ENCODE measurements around the gene IGDCC3.

The IGDCC3 gene

GRCh38 chr15:65333148-65333820, 44.5 kb downstream of the IGDCC3 start:
- Histone ChIP-seq H3K4me3 (replicated peaks; ENCODE audit: insufficient read depth, low read length) (no peak overlapping the region), H3K27me3 (ENCODE audit: insufficient read depth, poor library complexity, severe bottlenecking) (peaks cover 2% of the 10 kb centered on the region), H3K27ac (replicated peaks) (no peak overlapping the region)
- DNase-seq (ENCODE audit: low read depth in 1 of 2, low spot score in 1 of 2), result no peak
- TF ChIP-seq POLR2AphosphoS5 (IDR thresholded peaks at IDR 0.05; ENCODE audit: low read depth) (no peak), REST (IDR thresholded peaks at IDR 0.05; ENCODE audit: insufficient replicate concordance, low read depth) (no peak)

GRCh38 chr15:65332391-65333147, 45.2 kb downstream of the IGDCC3 start:
- H3K27me3 ChIP-seq (ENCODE audit: insufficient read depth, poor library complexity, severe bottlenecking), result peaks cover 2% of the 10 kb centered on the region
- DNase-seq (ENCODE audit: low read depth in 1 of 2, low spot score in 1 of 2), result no peak
- no peak for TF ChIP-seq REST (IDR thresholded peaks at IDR 0.05; ENCODE audit: insufficient replicate concordance, low read depth)
- no peak for TF ChIP-seq POLR2AphosphoS5 (IDR thresholded peaks at IDR 0.05; ENCODE audit: low read depth)
- no peak for TF ChIP-seq GABPA (IDR thresholded peaks at IDR 0.05; ENCODE audit: low read depth)
- TF ChIP-seq SPI1 (IDR thresholded peaks at IDR 0.05; ENCODE audit: borderline replicate concordance, low read depth), result no peak
- TF ChIP-seq CTCF (IDR thresholded peaks at IDR 0.05; ENCODE audit: insufficient read depth, low read length), result no peak

GRCh38 chr15:65331811-65332210, 46.0 kb downstream of the IGDCC3 start:
- no peak overlapping the region for H3K4me3 ChIP-seq (replicated peaks; ENCODE audit: insufficient read depth, low read length)
- no peak for DNase-seq (ENCODE audit: low read depth in 1 of 2, low spot score in 1 of 2)
- H3K27ac ChIP-seq (replicated peaks), result no peak overlapping the region
- TF ChIP-seq SPI1 (IDR thresholded peaks at IDR 0.05; ENCODE audit: borderline replicate concordance, low read depth), result no peak
- TF ChIP-seq POLR2AphosphoS5 (IDR thresholded peaks at IDR 0.05; ENCODE audit: low read depth), result no peak
- no peak for TF ChIP-seq REST (IDR thresholded peaks at IDR 0.05; ENCODE audit: insufficient replicate concordance, low read depth)
- TF ChIP-seq CTCF (IDR thresholded peaks at IDR 0.05; ENCODE audit: insufficient read depth, low read length), result no peak
- no peak for TF ChIP-seq GABPA (IDR thresholded peaks at IDR 0.05; ENCODE audit: low read depth)
- peaks cover 6% of the 10 kb centered on the region for H3K27me3 ChIP-seq (ENCODE audit: insufficient read depth, poor library complexity, severe bottlenecking)

More at GRCh38 chr15:65332391-65333147, 45.2 kb downstream of the IGDCC3 start:
- no peak overlapping the region for H3K27ac ChIP-seq (replicated peaks)
- no peak overlapping the region for H3K4me3 ChIP-seq (replicated peaks; ENCODE audit: insufficient read depth, low read length)
